Measurements from ENCODE around the gene RPS26. TPM values are rescaled to one million over a fixed set of nuclear protein-coding genes. Genes with fewer than 3 reads are reported as not detected.

The RPS26 gene
- total and polyA plus RNA-seq, 9 of the 15 experiments (the other 6 are each of a cell fraction or from before 2014, with no cell fraction given): 70.2 to 1,589 (median 852) TPM

DNA sequence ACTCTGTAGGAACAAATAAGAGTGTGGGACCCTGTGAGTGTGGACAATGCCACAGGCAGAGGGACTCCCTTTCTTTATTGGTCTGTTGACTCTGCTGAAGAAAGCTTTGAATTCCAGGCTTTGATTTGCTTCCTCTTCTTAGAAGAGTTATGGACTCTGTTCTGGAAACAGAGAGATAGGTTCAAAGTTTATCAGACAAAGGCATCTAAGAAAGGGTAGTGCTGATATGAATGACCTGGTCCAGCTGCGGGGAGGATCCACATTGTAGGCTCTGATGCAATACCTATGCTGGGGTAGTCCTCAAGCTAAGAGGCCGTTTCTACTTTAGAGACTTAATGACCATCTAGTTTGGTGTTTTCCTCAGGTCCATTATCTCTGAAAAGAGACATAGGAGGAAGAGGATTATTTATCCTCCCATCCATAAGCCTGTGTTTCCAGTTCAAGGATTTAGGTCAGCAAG is 31.6 kb upstream of the RPS26 start (continued):
- TF ChIP-seq YY1 (IDR thresholded peaks at IDR 0.05; ENCODE audit: borderline replicate concordance in 1 of 3, control insufficient read depth in 1 of 3, extremely low read depth in 1 of 3, insufficient read depth in 3 of 3, insufficient read length in 1 of 3, insufficient replicate concordance in 2 of 3, low read depth in 1 of 3, low read length in 2 of 3): no peak
- no peak for TF ChIP-seq SRSF7 (optimal IDR thresholded peaks at IDR 0.05; ENCODE audit: low read depth, low read length)
- TF ChIP-seq ETS2 (tag; IDR thresholded peaks at IDR 0.05; ENCODE audit: borderline replicate concordance, poor library complexity, severe bottlenecking): no peak
- no peak for TF ChIP-seq TSC22D4 (tag; IDR thresholded peaks at IDR 0.05)
- TF ChIP-seq HNRNPUL1 (IDR thresholded peaks at IDR 0.05; ENCODE audit: low read length): no peak
- TF ChIP-seq, protein P1, sequence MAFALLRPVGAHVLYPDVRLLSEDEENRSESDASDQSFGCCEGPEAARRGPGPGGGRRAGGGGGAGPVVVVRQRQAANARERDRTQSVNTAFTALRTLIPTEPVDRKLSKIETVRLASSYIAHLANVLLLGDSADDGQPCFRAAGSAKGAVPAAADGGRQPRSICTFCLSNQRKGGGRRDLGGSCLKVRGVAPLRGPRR (CRISPR knock-in tag; IDR thresholded peaks at IDR 0.05): no peak
- TF ChIP-seq ZZZ3 (IDR thresholded peaks at IDR 0.05): no peak
- no peak for TF ChIP-seq ZC3H11A (IDR thresholded peaks at IDR 0.05; ENCODE audit: low read depth, low read length)
- TF ChIP-seq SMARCA4 (IDR thresholded peaks at IDR 0.05): peak; percentile 63; the same call in 1 of the 2 replicates
- TF ChIP-seq ZNF263 (CRISPR knock-in tag; IDR thresholded peaks at IDR 0.05; ENCODE audit: borderline replicate concordance): no peak
- TF ChIP-seq NFIC (IDR thresholded peaks at IDR 0.05): no peak
- no peak for TF ChIP-seq ARID2 (IDR thresholded peaks at IDR 0.05)
- TF ChIP-seq ZFP30 (CRISPR knock-in tag; IDR thresholded peaks at IDR 0.05; ENCODE audit: borderline replicate concordance): no peak
- no peak for TF ChIP-seq PHF21A (IDR thresholded peaks at IDR 0.05; ENCODE audit: borderline replicate concordance, low read depth)
- no peak for TF ChIP-seq ZNF583 (CRISPR knock-in tag; IDR thresholded peaks at IDR 0.05)
- TF ChIP-seq, protein P2, sequence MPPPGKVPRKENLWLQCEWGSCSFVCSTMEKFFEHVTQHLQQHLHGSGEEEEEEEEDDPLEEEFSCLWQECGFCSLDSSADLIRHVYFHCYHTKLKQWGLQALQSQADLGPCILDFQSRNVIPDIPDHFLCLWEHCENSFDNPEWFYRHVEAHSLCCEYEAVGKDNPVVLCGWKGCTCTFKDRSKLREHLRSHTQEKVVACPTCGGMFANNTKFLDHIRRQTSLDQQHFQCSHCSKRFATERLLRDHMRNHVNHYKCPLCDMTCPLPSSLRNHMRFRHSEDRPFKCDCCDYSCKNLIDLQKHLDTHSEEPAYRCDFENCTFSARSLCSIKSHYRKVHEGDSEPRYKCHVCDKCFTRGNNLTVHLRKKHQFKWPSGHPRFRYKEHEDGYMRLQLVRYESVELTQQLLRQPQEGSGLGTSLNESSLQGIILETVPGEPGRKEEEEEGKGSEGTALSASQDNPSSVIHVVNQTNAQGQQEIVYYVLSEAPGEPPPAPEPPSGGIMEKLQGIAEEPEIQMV (tag; conservative IDR thresholded peaks at IDR 0.05; ENCODE audit: low read depth): no peak
- peak; percentile 56; the same call in 1 of the 2 replicates for TF ChIP-seq DMBX1 (CRISPR knock-in tag; IDR thresholded peaks at IDR 0.05; ENCODE audit: borderline replicate concordance)
- no peak for TF ChIP-seq ZNF184 (CRISPR knock-in tag; IDR thresholded peaks at IDR 0.05)
- TF ChIP-seq, protein P3, sequence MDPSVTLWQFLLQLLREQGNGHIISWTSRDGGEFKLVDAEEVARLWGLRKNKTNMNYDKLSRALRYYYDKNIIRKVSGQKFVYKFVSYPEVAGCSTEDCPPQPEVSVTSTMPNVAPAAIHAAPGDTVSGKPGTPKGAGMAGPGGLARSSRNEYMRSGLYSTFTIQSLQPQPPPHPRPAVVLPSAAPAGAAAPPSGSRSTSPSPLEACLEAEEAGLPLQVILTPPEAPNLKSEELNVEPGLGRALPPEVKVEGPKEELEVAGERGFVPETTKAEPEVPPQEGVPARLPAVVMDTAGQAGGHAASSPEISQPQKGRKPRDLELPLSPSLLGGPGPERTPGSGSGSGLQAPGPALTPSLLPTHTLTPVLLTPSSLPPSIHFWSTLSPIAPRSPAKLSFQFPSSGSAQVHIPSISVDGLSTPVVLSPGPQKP (CRISPR knock-in tag; IDR thresholded peaks at IDR 0.05): no peak
- TF ChIP-seq CBFA2T3 (IDR thresholded peaks at IDR 0.05): peak; percentile 61
- TF ChIP-seq, protein P4, sequence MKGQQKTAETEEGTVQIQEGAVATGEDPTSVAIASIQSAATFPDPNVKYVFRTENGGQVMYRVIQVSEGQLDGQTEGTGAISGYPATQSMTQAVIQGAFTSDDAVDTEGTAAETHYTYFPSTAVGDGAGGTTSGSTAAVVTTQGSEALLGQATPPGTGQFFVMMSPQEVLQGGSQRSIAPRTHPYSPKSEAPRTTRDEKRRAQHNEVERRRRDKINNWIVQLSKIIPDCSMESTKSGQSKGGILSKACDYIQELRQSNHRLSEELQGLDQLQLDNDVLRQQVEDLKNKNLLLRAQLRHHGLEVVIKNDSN (CRISPR knock-in tag; IDR thresholded peaks at IDR 0.05): no peak
- no peak for TF ChIP-seq FOXK2 (conservative IDR thresholded peaks at IDR 0.05 in 1 of 2, IDR thresholded peaks at IDR 0.05 in 1 of 2; ENCODE audit: low read depth in 2 of 2)
- TF ChIP-seq TAL1 (IDR thresholded peaks at IDR 0.05): peak; percentile 64
- TF ChIP-seq, protein P5, sequence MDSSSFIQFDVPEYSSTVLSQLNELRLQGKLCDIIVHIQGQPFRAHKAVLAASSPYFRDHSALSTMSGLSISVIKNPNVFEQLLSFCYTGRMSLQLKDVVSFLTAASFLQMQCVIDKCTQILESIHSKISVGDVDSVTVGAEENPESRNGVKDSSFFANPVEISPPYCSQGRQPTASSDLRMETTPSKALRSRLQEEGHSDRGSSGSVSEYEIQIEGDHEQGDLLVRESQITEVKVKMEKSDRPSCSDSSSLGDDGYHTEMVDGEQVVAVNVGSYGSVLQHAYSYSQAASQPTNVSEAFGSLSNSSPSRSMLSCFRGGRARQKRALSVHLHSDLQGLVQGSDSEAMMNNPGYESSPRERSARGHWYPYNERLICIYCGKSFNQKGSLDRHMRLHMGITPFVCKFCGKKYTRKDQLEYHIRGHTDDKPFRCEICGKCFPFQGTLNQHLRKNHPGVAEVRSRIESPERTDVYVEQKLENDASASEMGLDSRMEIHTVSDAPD (CRISPR knock-in tag; IDR thresholded peaks at IDR 0.05): no peak
